Mammary epithelial cell (primary cell): ENCODE results near the gene ATXN1.

ENCODE experiments used
- CTCF ChIP-seq, 2 donors: IDR thresholded peaks in 1 of 2; conservative IDR thresholded peaks in 1 of 2; 2 replicates each; pipeline ENCODE4 v1.5.1; 2011 to 2012; ENCODE audit warnings: inconsistent platforms in 2 of 2, low read length in 2 of 2, mild to moderate bottlenecking in 2 of 2, control low read depth in 1 of 2, low read depth in 1 of 2; ENCODE audit not compliant: insufficient read depth in 1 of 2; ENCODE audit errors: extremely low read depth in 1 of 2
- EZH2 ChIP-seq: IDR thresholded peaks from 2 replicates; pipeline ENCODE4 v1.6.1; 2012; ENCODE audit warnings: low read length, inconsistent platforms, borderline replicate concordance

DNA sequence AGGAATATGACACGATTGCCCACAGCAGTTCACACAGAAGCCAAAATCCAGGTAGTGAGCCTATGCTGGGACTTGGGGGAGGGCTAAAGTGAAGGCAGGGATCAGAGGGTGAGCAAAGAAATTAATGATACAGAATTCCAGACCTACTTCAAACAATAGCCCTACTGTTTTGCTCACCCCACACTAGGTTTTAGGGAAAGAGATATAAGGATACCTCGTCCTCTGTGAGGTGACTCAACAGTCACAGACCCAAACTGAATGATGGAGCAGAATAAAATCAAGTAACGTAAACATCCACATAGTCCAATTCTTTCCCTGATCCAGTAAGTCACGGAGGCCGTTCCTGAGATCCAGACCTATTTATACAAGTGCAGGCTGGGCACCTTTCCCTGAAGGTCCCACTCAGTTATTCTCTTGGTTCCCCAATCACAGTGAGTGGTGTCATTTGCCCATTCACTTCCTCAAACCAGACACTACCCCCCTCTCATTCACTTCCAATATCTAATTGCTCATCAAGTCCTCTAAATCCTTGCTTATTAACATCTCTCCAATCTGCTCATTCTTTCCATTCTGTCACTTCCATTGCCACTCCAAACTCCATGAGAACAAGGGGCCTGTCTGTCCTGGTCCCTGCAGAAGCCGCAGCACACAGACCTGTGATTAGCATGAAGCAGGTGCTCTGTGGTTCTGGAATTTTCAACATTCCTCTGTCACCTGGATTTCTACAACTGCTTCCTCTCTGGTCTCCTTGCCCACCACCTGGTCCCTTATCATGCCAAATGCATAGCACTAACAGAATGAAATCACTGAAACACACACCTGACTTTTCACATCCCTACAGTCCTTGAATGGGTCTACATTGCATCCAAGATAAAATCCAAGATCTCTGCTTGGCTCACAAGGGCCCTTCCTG is 55.9 kb downstream of the ATXN1 start:
- TF ChIP-seq CTCF (conservative IDR thresholded peaks at IDR 0.05 in 1 of 2, IDR thresholded peaks at IDR 0.05 in 1 of 2; ENCODE audit: extremely low read depth in 1 of 2, insufficient read depth in 1 of 2, low read depth in 1 of 2, low read length in 2 of 2) (no peak), EZH2 (no peak)
